NCI-H2227 treated with DMSO at 0.1 percent for 48 hours (cell line): ENCODE data around the gene RARRES1.

Experiments used
- DNase-seq: peaks from one replicate; lab custom pipeline; 2025; lab: John Stamatoyannopoulos, UW

RARRES1 gene

GRCh38 chr3:158765518-158766205 lies 33.4 kb upstream of the RARRES1 start:
- DNase-seq = no peak

GRCh38 chr3:158763421-158763820 lies 31.2 kb upstream of the RARRES1 start:
- no peak for DNase-seq

DNA sequence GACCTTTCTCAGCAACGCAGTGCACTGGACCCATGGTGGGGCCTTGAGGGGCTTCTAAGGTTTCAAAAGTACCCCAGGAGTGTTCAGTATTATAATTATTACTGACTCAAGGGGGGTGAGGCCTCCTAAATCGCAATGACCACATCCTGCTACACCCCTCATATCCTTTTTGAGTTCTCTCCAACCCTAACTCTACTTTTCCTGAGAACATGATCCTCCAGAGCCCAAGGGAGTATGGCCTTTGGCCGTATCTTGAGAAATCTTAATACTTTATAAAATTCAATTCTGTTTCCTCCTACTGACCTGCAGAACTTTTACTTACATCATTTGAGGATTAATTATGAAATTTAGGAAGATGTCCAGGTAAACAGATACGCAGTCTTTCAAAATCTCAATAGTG lies 30.4 kb upstream of the RARRES1 start:
- no peak for DNase-seq

- DNase-seq = no peak
Observed at GRCh38 chr3:158761350-158761749, 29.1 kb upstream of the RARRES1 start.

DNA sequence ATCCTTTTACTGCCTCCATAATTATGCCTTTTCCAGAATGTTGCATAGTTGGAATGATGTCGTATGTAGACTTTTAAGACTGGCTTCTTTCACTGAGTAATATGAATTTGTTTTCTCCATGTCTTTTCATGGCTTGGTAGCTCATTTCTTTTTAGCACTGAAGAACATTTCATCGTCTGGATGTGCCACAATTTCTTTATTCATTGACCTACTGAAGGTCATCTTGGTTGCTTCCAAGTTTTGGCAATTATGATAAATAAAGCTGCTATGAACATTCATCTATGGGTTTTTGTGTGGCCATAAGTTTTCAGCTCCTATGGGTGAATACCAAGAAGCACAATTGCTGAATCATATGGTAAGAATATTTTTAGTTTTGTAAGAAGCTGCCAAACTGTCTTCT lies 23.2 kb upstream of the RARRES1 start:
- no peak for DNase-seq

DNA sequence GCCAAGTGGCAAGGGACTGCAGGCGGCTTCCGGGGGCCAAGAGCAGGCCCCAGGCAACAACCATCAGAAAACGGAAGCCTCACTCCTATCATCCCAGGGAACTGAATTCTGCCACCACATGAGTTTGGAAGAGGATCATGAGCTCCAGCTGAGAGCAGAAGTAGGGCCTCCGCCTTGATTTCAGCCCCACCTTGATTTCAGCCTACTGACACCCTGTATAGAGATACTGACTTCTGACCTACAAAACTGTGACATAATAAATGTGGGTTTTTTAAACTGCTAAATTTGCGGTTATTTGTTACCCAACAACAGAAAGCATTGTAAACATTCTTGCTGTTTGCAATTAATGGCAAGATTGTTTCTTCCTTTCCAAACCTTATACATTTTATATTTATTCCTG lies 21.6 kb upstream of the RARRES1 start:
- no peak for DNase-seq

- no peak for DNase-seq
Observed at GRCh38 chr3:158751316-158751715, 19.1 kb upstream of the RARRES1 start.

- DNase-seq = no peak
Observed at GRCh38 chr3:158750016-158750415, 17.8 kb upstream of the RARRES1 start.

DNA sequence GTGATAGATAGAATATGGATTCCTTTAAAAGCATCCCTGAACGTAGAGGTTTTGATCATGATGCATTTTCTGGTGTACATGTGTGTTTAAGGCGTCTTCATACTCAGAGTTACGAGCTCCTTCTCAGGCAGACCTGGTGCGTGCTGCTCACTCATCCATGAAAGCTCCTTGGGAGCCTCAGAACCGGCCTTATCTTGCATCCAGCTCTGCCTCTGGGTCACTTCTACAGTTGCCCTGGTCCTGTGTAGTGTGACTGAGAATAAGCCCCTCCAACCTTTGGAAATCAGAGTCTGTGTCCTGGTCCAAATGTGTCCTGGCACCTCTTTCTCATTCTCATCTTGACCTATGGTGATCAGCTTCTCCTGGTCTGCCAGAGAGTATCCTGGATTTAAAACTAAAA lies 17.3 kb upstream of the RARRES1 start:
- DNase-seq = no peak

DNA sequence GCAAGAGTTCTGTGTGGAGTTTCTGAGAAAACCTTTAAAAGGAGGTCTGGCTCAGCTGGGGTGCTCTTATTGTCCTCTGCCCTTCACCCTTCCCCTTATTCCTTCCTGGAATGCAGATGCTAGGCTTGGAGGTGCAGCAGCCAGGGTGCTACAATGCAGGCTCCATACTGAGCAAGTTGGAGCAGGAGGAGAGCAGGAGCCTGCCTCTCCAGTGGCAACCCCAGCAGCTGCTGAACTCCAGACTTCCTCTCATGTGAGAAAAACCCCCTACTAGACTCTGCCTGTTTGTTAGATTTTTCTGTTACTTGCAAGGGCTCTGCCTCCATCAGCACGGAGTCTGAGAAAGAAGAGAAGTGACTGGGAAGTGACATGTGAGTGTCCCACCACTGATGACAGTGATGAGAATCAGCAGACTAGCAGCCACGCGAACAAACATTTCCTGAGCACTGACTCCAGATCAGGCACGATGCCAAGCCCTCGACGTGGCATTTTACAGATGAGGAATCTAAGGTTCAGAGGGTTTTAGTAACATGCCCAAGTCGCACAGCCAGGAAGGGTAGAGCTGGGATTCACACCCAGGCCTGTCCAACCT lies 16.1 kb upstream of the RARRES1 start:
- DNase-seq = no peak

- no peak for DNase-seq
Observed at GRCh38 chr3:158747417-158747816, 15.2 kb upstream of the RARRES1 start.

- DNase-seq = no peak
Observed at GRCh38 chr3:158745551-158745950, 13.3 kb upstream of the RARRES1 start.

DNA sequence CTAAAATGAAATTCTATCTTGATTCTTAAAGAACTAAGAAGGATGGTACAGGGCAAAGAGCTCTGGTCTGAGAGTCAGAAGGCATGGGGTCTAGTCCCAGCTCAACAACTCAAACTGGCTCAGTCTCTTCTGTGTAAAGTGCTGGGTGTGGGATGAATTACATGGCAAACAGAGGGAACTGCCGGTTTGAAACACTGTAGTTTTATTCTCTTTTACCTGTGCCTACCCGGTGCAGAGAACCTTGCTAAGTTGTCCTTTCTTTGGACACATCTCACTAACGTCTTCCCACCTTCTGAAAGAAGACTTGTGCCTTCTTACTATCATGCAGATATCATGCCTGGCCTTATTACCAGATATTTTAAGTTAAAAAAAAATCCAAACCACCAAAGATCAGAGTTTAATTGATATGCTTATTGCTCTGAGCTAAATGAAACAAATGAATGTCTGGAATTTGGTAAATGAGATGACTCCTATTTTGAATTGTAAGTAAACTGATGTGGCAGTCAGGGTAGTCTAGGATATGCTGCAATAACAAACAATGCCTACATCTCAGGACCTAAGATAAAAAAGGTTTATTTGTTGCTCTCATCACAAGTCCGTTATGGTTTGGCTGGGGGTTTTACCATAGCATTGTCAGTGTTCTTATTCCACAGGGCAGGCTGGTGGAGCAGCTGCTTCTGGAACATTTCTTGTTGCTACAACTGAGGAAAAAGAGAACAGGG lies 12.5 kb upstream of the RARRES1 start:
- no peak for DNase-seq

GRCh38 chr3:158743664-158744566 lies 11.7 kb upstream of the RARRES1 start:
- DNase-seq = no peak

DNA sequence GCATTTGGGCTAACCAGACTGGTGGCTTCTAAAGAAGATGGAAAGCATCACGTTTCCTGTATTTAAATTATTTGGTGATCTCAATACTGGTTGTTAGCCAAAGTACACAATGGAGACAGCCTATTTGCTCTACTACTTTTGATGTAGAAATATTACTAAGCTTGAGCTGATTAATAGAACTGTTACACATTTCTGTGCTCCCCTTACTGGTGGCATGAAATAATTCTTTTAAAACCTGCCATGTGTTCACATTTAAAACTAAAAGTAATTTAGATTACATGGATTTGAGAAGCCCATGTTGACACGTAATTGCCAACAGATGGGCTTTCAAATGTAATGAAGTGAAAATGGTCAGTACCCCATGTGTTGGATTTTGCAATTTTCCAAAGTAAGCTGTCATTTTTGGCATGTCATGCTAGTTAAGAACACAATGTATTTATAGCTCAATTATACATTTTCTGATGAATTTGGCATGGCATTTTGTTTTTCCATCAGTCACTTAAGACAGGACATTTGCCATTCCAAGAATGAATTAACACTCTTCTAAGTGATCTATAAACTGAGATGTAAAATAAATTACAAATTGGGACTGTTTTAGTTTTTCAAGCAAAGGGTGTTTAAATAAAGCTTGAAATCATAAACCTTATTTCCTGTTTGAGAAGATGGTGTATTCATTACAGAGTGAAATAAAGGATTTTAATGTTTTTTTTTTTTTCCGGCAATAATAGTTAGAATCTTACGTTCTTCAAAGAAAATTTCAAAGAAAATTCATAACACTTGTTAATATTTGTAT lies 10.8 kb upstream of the RARRES1 start:
- DNase-seq = no peak

- no peak for DNase-seq
Observed at GRCh38 chr3:158739661-158740060, 7.4 kb upstream of the RARRES1 start.

- DNase-seq = no peak
Observed at GRCh38 chr3:158739078-158739477, 6.8 kb upstream of the RARRES1 start.

DNA sequence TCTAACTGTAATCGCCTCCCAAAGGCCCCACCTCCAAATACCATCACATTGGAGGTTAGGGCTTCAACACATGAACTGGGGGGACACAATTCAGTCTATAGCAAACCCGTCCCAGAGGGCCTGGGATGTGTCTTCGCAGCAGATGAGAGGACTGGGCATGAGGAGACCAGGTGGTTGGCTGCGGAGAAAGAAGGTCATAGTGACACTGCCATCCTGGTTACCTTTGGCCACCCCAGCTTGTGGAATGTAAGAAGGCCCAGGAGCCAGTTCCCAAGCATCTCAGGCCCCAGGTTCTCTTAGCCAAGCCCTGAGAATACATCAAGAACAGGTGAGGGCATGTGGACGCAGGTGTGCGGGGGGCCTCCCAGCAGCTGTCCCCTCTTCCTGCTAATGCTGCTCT lies 6.4 kb upstream of the RARRES1 start:
- no peak for DNase-seq

DNA sequence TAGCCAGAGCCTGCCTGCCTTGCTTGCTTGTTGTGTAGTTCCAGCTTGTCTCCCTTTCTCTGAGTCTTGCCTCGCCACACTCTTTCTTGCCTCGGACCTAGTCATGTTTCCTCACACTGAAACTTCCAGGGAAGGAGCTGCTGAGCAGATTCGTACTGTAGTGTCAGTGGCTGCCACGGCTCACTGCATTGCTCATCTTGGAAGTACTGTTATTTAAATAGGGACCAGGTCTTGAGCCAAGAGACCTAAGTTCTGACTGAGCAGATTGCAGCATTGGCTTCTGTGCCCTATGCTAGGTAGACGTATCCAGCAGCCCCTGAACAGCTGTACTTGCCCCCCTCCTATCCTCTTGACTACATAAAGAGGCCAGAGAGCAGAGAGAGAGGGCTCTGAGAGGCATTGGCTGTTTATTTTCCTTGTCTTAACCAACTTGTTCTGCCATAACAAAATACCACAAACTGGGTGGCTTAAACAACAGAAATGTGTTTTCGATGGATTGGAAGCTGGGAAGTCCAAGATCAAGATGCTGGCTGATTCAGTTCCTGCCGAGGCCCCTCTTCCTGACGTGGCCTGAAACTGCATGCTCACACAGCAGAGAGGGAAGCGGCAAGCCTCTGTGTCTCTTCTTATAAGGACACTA lies 5.8 kb upstream of the RARRES1 start:
- DNase-seq = no peak

- no peak for DNase-seq
Observed at GRCh38 chr3:158737410-158737809, 5.2 kb upstream of the RARRES1 start.
